HepG2 (cell line): ENCODE results near the gene CEP43. TPM values are rescaled to one million over a fixed set of nuclear protein-coding genes. Genes with fewer than 3 reads are reported as not detected.
A peak's percentile ranks its signal among the peaks of the same experiment; 100 is the strongest.

Experiments
- AHR ChIP-seq: IDR thresholded peaks from 2 replicates; pipeline ENCODE4 v1.6.1; 2018; ENCODE audit warnings: missing genetic modification reagents, missing compliant biosample characterization
- BHLHE40 ChIP-seq: IDR thresholded peaks from 2 replicates; pipeline ENCODE4 v1.6.1; 2011; ENCODE audit warnings: low read length, improper control_type of control experiment
- CTCF ChIP-seq: sonication (generic); formaldehyde crosslinking; IDR thresholded peaks from 2 replicates; pipeline ENCODE4 v1.5.0; 2020; ENCODE audit warnings: mild to moderate bottlenecking, missing genetic modification reagents, moderate library complexity
- E2F5 ChIP-seq: sonication (generic); formaldehyde crosslinking; conservative IDR thresholded peaks from 2 replicates; pipeline ENCODE4 v1.4.0; 2020; ENCODE audit warnings: missing genetic modification reagents
- FOXA3 ChIP-seq: IDR thresholded peaks from 2 replicates; pipeline ENCODE4 v1.6.1; 2016; ENCODE audit warnings: missing genetic modification reagents, missing compliant biosample characterization
- FOXK1 ChIP-seq: sonication (generic); formaldehyde crosslinking; IDR thresholded peaks from 2 replicates; pipeline ENCODE4 v1.4.0; 2020; ENCODE audit warnings: low read depth, missing genetic modification reagents, borderline replicate concordance
- LRRFIP1 ChIP-seq: sonication (generic); formaldehyde crosslinking; conservative IDR thresholded peaks from 2 replicates; pipeline ENCODE4 v1.4.0; 2020; ENCODE audit warnings: missing genetic modification reagents
- MED1 ChIP-seq: sonication (generic); formaldehyde crosslinking; IDR thresholded peaks from 2 replicates; pipeline ENCODE4 v1.4.0; 2020; ENCODE audit warnings: missing genetic modification reagents
- MXI1 ChIP-seq: IDR thresholded peaks from 3 replicates; pipeline ENCODE4 v1.6.1; 2012; ENCODE audit warnings: low read depth, low read length, inconsistent platforms, borderline replicate concordance
- NR3C1 ChIP-seq: sonication (generic); formaldehyde crosslinking; IDR thresholded peaks from 2 replicates; pipeline ENCODE4 v1.4.0; 2020; ENCODE audit warnings: missing genetic modification reagents
- SMC3 ChIP-seq: IDR thresholded peaks from 2 replicates; pipeline ENCODE4 v1.6.1; 2011; ENCODE audit warnings: low read length, improper control_type of control experiment
- ZNF639 ChIP-seq: conservative IDR thresholded peaks from 2 replicates; pipeline ENCODE4 v1.6.1; 2018; ENCODE audit warnings: missing genetic modification reagents
- ZNF747 ChIP-seq: sonication (generic); formaldehyde crosslinking; IDR thresholded peaks from 2 replicates; pipeline ENCODE4 v1.8.1; 2023; ENCODE audit warnings: missing genetic modification reagents, mild to moderate bottlenecking, borderline replicate concordance
- ZSCAN21 ChIP-seq: sonication (generic); formaldehyde crosslinking; IDR thresholded peaks from 2 replicates; pipeline ENCODE4 v1.8.0; 2022; ENCODE audit warnings: mild to moderate bottlenecking, missing genetic modification reagents, moderate library complexity, borderline replicate concordance
- polyA plus RNA-seq, 8 experiments: library from polyadenylated mRNA; depleted of rRNA in 3 of 8; stranded (reverse) in 7 of 8; unstranded in 1 of 8; fragments of >200 nt; fragmentation: Illumina TruSeq in 4 of 8; extraction: Trizol in 4 of 8; gene quantifications; 2 replicates each; pipeline versions ENCODE4 v1.2.1 to v1.2.3, GENCODE V29; 2011 to 2016; ENCODE audit warnings: low read depth in 4 of 8, missing spikeins in 1 of 8, mixed read lengths in 1 of 8; ENCODE audit not compliant: insufficient read depth in 1 of 8
- total RNA-seq, 5 experiments: library from RNA; depleted of rRNA; stranded (reverse); fragments of >200 nt; fragmentation: Illumina TruSeq; extraction: Trizol; gene quantifications; 2 replicates each; pipeline ENCODE4 v1.2.3, GENCODE V29; 2016; ENCODE audit warnings: low read depth in 1 of 5
- TF ChIP-seq, protein P1 (sequence below): IDR thresholded peaks from 2 replicates; pipeline ENCODE4 v1.6.1; 2016; ENCODE audit warnings: missing compliant biosample characterization, missing genetic modification reagents, borderline replicate concordance
- TF ChIP-seq, protein P2 (sequence below): sonication (generic); formaldehyde crosslinking; IDR thresholded peaks from 2 replicates; pipeline ENCODE4 v1.4.0; 2020; ENCODE audit warnings: missing genetic modification reagents, borderline replicate concordance
- TF ChIP-seq, protein P3 (sequence below): IDR thresholded peaks from 2 replicates; pipeline ENCODE4 v1.6.1; 2016; ENCODE audit warnings: missing compliant biosample characterization, missing genetic modification reagents, borderline replicate concordance

The CEP43 gene
- total and polyA plus RNA-seq, 2 of the 13 experiments (the other 11 are each of a cell fraction or from before 2014, with no cell fraction given): 29.3 to 73.9 TPM

DNA sequence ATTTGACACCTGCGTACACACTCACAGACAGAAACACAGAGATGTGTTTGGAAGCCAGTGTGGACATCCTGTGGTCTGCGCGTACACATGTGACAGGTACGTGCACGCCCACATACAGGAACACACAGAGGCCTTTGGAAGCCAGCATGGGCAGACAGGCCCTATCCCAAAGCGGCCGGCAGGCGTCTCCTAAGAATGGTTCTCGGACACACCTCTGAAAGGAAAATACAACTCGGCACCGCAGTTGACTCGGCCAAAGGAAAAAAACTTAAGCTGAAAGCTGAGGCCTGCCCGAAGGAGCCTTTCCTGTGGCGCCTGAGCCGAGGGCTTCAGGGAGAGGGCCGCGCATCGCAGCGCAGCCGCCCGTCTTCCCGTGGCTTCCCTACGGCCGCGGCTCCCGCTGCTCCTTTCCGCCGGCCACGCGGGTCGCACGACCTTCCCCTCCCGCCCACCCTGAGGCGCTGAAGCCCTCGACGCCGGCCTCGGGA is 1.4 kb upstream of the CEP43 start (continued):
- TF ChIP-seq FOXA3: no peak
- TF ChIP-seq AHR: 0 out of 2 replicates have a peak, but pooled peaks have one; percentile 34
- TF ChIP-seq, protein P1, sequence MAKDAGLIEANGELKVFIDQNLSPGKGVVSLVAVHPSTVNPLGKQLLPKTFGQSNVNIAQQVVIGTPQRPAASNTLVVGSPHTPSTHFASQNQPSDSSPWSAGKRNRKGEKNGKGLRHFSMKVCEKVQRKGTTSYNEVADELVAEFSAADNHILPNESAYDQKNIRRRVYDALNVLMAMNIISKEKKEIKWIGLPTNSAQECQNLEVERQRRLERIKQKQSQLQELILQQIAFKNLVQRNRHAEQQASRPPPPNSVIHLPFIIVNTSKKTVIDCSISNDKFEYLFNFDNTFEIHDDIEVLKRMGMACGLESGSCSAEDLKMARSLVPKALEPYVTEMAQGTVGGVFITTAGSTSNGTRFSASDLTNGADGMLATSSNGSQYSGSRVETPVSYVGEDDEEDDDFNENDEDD (CRISPR knock-in tag): peak; percentile 48; the same call in 1 of the 2 replicates
- TF ChIP-seq, protein P2, sequence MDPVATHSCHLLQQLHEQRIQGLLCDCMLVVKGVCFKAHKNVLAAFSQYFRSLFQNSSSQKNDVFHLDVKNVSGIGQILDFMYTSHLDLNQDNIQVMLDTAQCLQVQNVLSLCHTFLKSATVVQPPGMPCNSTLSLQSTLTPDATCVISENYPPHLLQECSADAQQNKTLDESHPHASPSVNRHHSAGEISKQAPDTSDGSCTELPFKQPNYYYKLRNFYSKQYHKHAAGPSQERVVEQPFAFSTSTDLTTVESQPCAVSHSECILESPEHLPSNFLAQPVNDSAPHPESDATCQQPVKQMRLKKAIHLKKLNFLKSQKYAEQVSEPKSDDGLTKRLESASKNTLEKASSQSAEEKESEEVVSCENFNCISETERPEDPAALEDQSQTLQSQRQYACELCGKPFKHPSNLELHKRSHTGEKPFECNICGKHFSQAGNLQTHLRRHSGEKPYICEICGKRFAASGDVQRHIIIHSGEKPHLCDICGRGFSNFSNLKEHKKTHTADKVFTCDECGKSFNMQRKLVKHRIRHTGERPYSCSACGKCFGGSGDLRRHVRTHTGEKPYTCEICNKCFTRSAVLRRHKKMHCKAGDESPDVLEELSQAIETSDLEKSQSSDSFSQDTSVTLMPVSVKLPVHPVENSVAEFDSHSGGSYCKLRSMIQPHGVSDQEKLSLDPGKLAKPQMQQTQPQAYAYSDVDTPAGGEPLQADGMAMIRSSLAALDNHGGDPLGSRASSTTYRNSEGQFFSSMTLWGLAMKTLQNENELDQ (CRISPR knock-in tag): no peak
- TF ChIP-seq ZNF639 (CRISPR knock-in tag): no peak
- TF ChIP-seq NR3C1 (CRISPR knock-in tag): no peak
- TF ChIP-seq FOXK1 (CRISPR knock-in tag): 0 out of 2 replicates have a peak, but pooled peaks have one; percentile 15
- TF ChIP-seq MXI1: 0 out of 3 replicates have a peak, but pooled peaks have one; percentile 65
- no peak for TF ChIP-seq ZSCAN21 (CRISPR knock-in tag)
- TF ChIP-seq ZNF747 (CRISPR knock-in tag): 0 out of 2 replicates have a peak, but pooled peaks have one; percentile 31
- peak; percentile 54 for TF ChIP-seq SMC3
- TF ChIP-seq MED1: 0 out of 2 replicates have a peak, but pooled peaks have one; percentile 5
- peak; percentile 62 for TF ChIP-seq CTCF (CRISPR knock-in tag)
- 0 out of 2 replicates have a peak, but pooled peaks have one; percentile 40 for TF ChIP-seq E2F5 (CRISPR knock-in tag)
- peak; percentile 65 for TF ChIP-seq BHLHE40
- TF ChIP-seq LRRFIP1: no peak
- TF ChIP-seq, protein P3, sequence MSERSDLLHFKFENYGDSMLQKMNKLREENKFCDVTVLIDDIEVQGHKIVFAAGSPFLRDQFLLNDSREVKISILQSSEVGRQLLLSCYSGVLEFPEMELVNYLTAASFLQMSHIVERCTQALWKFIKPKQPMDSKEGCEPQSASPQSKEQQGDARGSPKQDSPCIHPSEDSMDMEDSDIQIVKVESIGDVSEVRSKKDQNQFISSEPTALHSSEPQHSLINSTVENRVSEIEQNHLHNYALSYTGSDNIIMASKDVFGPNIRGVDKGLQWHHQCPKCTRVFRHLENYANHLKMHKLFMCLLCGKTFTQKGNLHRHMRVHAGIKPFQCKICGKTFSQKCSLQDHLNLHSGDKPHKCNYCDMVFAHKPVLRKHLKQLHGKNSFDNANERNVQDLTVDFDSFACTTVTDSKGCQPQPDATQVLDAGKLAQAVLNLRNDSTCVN (CRISPR knock-in tag): no peak
